Measurements from ENCODE around the gene CLEC12A.

DNA sequence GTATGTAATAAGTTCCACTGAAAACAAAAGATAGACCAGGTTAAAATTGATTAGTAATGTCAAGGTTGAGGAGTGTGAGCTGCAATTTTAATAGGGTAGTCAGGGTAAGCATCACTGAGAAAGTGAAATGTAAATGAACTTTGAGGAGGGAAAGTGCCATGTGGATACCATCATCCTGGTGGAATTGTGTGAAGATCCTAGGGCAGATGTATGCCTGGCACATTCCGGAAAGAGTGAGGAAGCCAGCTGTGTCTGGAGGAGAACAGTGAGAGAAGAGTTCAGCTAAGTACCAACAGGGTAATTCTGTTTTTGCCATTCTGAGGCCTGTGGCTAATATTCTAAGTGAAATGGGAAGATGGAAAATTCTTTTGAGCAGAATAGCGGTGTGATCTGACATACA is 36.2 kb upstream of the CLEC12A start:
- TF ChIP-seq, protein P1, sequence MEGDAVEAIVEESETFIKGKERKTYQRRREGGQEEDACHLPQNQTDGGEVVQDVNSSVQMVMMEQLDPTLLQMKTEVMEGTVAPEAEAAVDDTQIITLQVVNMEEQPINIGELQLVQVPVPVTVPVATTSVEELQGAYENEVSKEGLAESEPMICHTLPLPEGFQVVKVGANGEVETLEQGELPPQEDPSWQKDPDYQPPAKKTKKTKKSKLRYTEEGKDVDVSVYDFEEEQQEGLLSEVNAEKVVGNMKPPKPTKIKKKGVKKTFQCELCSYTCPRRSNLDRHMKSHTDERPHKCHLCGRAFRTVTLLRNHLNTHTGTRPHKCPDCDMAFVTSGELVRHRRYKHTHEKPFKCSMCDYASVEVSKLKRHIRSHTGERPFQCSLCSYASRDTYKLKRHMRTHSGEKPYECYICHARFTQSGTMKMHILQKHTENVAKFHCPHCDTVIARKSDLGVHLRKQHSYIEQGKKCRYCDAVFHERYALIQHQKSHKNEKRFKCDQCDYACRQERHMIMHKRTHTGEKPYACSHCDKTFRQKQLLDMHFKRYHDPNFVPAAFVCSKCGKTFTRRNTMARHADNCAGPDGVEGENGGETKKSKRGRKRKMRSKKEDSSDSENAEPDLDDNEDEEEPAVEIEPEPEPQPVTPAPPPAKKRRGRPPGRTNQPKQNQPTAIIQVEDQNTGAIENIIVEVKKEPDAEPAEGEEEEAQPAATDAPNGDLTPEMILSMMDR (IDR thresholded peaks at IDR 0.05; ENCODE audit: low read depth, low read length) = no peak
- TF ChIP-seq EZH2phosphoT487 (IDR thresholded peaks at IDR 0.05; ENCODE audit: low read depth) = no peak
